ENCODE measurements around the gene SMARCC2. TPM values are rescaled to one million over a fixed set of nuclear protein-coding genes. Genes with fewer than 3 reads are reported as not detected.
A peak's percentile ranks its signal among the peaks of the same experiment; 100 is the strongest.

Gene SMARCC2
- total and polyA plus RNA-seq, 2 of the 13 experiments (the other 11 are each of a cell fraction or from before 2014, with no cell fraction given) = 21.3 to 24.1 TPM

DNA sequence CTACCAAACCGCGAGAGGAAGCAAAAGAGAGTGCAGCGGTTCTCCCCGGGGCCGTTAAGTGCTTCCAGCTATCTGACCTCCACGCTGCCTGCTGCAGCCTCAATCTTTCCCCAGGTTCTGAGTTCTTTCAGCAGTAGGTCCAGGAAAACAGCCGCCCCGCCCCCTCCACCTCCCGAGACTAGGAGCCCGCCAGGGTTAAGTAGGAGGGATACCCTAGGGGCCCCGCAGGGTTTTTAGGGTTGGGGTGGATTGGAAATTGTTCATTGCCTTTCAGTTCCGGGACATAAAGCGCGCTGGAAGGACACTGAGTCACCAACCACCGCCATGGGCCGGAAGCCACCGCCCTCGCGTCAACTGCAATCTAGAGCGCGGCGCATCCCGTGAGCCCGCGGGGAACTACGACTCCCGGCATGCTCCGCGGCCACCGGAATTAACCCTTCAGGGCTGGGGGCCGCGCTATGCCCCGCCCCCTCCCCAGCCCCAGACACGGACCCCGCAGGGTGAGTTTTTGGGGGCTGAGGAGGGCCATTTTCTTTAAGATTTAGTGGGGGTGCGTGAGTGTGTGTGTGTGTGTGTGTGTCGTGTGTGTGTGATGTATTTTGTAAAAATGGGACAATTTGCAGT lies 37.0 kb downstream of the SMARCC2 start, which contains the start of gene MYL6B (continued):
- TF ChIP-seq, protein P1, sequence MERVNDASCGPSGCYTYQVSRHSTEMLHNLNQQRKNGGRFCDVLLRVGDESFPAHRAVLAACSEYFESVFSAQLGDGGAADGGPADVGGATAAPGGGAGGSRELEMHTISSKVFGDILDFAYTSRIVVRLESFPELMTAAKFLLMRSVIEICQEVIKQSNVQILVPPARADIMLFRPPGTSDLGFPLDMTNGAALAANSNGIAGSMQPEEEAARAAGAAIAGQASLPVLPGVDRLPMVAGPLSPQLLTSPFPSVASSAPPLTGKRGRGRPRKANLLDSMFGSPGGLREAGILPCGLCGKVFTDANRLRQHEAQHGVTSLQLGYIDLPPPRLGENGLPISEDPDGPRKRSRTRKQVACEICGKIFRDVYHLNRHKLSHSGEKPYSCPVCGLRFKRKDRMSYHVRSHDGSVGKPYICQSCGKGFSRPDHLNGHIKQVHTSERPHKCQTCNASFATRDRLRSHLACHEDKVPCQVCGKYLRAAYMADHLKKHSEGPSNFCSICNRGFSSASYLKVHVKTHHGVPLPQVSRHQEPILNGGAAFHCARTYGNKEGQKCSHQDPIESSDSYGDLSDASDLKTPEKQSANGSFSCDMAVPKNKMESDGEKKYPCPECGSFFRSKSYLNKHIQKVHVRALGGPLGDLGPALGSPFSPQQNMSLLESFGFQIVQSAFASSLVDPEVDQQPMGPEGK (CRISPR knock-in tag; IDR thresholded peaks at IDR 0.05) = peak; percentile 88
- TF ChIP-seq, protein P2, sequence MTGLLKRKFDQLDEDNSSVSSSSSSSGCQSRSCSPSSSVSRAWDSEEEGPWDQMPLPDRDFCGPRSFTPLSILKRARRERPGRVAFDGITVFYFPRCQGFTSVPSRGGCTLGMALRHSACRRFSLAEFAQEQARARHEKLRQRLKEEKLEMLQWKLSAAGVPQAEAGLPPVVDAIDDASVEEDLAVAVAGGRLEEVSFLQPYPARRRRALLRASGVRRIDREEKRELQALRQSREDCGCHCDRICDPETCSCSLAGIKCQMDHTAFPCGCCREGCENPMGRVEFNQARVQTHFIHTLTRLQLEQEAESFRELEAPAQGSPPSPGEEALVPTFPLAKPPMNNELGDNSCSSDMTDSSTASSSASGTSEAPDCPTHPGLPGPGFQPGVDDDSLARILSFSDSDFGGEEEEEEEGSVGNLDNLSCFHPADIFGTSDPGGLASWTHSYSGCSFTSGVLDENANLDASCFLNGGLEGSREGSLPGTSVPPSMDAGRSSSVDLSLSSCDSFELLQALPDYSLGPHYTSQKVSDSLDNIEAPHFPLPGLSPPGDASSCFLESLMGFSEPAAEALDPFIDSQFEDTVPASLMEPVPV (CRISPR knock-in tag; IDR thresholded peaks at IDR 0.05) = no peak
- TF ChIP-seq, protein P3, sequence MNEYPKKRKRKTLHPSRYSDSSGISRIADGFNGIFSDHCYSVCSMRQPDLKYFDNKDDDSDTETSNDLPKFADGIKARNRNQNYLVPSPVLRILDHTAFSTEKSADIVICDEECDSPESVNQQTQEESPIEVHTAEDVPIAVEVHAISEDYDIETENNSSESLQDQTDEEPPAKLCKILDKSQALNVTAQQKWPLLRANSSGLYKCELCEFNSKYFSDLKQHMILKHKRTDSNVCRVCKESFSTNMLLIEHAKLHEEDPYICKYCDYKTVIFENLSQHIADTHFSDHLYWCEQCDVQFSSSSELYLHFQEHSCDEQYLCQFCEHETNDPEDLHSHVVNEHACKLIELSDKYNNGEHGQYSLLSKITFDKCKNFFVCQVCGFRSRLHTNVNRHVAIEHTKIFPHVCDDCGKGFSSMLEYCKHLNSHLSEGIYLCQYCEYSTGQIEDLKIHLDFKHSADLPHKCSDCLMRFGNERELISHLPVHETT (CRISPR knock-in tag; conservative IDR thresholded peaks at IDR 0.05) = peak; percentile 57; the same call in 1 of the 2 replicates
- TF ChIP-seq, protein P4, sequence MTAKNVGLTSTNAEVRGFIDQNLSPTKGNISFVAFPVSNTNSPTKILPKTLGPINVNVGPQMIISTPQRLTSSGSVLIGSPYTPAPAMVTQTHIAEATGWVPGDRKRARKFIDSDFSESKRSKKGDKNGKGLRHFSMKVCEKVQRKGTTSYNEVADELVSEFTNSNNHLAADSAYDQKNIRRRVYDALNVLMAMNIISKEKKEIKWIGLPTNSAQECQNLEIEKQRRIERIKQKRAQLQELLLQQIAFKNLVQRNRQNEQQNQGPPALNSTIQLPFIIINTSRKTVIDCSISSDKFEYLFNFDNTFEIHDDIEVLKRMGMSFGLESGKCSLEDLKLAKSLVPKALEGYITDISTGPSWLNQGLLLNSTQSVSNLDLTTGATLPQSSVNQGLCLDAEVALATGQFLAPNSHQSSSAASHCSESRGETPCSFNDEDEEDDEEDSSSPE (CRISPR knock-in tag; IDR thresholded peaks at IDR 0.05) = peak; percentile 80
- TF ChIP-seq, protein P5, sequence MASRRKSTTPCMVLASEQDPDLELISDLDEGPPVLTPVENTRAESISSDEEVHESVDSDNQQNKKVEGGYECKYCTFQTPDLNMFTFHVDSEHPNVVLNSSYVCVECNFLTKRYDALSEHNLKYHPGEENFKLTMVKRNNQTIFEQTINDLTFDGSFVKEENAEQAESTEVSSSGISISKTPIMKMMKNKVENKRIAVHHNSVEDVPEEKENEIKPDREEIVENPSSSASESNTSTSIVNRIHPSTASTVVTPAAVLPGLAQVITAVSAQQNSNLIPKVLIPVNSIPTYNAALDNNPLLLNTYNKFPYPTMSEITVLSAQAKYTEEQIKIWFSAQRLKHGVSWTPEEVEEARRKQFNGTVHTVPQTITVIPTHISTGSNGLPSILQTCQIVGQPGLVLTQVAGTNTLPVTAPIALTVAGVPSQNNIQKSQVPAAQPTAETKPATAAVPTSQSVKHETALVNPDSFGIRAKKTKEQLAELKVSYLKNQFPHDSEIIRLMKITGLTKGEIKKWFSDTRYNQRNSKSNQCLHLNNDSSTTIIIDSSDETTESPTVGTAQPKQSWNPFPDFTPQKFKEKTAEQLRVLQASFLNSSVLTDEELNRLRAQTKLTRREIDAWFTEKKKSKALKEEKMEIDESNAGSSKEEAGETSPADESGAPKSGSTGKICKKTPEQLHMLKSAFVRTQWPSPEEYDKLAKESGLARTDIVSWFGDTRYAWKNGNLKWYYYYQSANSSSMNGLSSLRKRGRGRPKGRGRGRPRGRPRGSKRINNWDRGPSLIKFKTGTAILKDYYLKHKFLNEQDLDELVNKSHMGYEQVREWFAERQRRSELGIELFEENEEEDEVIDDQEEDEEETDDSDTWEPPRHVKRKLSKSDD (CRISPR knock-in tag; IDR thresholded peaks at IDR 0.05; ENCODE audit: low read depth) = peak; percentile 30; the same call in 1 of the 2 replicates
- TF ChIP-seq, protein P6, sequence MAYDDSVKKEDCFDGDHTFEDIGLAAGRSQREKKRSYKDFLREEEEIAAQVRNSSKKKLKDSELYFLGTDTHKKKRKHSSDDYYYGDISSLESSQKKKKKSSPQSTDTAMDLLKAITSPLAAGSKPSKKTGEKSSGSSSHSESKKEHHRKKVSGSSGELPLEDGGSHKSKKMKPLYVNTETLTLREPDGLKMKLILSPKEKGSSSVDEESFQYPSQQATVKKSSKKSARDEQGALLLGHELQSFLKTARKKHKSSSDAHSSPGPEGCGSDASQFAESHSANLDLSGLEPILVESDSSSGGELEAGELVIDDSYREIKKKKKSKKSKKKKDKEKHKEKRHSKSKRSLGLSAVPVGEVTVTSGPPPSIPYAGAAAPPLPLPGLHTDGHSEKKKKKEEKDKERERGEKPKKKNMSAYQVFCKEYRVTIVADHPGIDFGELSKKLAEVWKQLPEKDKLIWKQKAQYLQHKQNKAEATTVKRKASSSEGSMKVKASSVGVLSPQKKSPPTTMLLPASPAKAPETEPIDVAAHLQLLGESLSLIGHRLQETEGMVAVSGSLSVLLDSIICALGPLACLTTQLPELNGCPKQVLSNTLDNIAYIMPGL (CRISPR knock-in tag; IDR thresholded peaks at IDR 0.05; ENCODE audit: borderline replicate concordance in 1 of 2, low read depth in 1 of 2) = peak in 1 of 2 experiments; percentile 48; a peak in 1 of 4 replicates
- TF ChIP-seq ZMAT3 (CRISPR knock-in tag; conservative IDR thresholded peaks at IDR 0.05) (peak; percentile 31; the same call in 1 of the 2 replicates), ZNF563 (CRISPR knock-in tag; IDR thresholded peaks at IDR 0.05) (peak; percentile 33; the same call in 1 of the 2 replicates), AGO1 (IDR thresholded peaks at IDR 0.05; ENCODE audit: low read depth, low read length, poor library complexity, severe bottlenecking) (peak; percentile 62), ASH2L (IDR thresholded peaks at IDR 0.05; ENCODE audit: insufficient read length, low read depth, low read length) (peak; percentile 61), NFYB (CRISPR knock-in tag; IDR thresholded peaks at IDR 0.05) (peak; percentile 41; the same call in 1 of the 2 replicates), ZFP36L2 (CRISPR knock-in tag; IDR thresholded peaks at IDR 0.05) (no peak), ZNF317 (CRISPR knock-in tag; IDR thresholded peaks at IDR 0.05) (0 out of 2 replicates have a peak, but pooled peaks have one; percentile 1)
- TF ChIP-seq, protein P7, sequence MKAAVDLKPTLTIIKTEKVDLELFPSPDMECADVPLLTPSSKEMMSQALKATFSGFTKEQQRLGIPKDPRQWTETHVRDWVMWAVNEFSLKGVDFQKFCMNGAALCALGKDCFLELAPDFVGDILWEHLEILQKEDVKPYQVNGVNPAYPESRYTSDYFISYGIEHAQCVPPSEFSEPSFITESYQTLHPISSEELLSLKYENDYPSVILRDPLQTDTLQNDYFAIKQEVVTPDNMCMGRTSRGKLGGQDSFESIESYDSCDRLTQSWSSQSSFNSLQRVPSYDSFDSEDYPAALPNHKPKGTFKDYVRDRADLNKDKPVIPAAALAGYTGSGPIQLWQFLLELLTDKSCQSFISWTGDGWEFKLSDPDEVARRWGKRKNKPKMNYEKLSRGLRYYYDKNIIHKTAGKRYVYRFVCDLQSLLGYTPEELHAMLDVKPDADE (CRISPR knock-in tag; IDR thresholded peaks at IDR 0.05) = peak; percentile 25; the same call in 1 of the 2 replicates
